ENCODE measurements around the gene YOD1.

DNA sequence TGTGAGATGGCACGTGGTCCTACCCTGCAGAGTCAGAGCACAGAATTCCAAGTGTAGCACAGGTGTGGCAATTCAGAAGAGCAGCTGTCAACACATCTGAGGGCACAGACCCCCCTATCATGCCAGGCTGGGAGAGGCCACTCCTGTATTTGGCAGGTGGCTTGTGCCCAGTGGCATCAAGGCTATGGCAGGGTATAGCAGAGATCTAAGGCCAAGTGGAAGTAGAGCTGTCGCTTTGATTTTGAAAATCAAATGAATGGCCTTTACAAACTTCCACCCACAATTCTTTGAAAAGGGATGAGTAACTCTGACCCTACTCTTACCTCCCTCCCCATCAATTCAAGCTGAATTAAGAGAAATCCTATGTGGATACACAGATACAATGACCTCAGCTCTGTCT lies 31.8 kb downstream of the YOD1 start:
- TF ChIP-seq, protein P1, sequence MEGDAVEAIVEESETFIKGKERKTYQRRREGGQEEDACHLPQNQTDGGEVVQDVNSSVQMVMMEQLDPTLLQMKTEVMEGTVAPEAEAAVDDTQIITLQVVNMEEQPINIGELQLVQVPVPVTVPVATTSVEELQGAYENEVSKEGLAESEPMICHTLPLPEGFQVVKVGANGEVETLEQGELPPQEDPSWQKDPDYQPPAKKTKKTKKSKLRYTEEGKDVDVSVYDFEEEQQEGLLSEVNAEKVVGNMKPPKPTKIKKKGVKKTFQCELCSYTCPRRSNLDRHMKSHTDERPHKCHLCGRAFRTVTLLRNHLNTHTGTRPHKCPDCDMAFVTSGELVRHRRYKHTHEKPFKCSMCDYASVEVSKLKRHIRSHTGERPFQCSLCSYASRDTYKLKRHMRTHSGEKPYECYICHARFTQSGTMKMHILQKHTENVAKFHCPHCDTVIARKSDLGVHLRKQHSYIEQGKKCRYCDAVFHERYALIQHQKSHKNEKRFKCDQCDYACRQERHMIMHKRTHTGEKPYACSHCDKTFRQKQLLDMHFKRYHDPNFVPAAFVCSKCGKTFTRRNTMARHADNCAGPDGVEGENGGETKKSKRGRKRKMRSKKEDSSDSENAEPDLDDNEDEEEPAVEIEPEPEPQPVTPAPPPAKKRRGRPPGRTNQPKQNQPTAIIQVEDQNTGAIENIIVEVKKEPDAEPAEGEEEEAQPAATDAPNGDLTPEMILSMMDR (IDR thresholded peaks at IDR 0.05; ENCODE audit: insufficient read depth, low read length, poor library complexity, severe bottlenecking), result no peak
- TF ChIP-seq EZH2phosphoT487 (conservative IDR thresholded peaks at IDR 0.05; ENCODE audit: low read length), result no peak

Measured in SU-DHL-6 (cell line).